HUES48 (cell line): ENCODE data around the gene LRRC61.

ENCODE experiments used
- H3K27ac ChIP-seq: one replicate; pipeline ENCODE4 v1.7.0; 2013; ENCODE audit warnings: low read depth, low read length, inconsistent platforms
- H3K27me3 ChIP-seq: 2 replicates; pipeline ENCODE4 v1.6.1; 2013; ENCODE audit warnings: mild to moderate bottlenecking, low read length; ENCODE audit not compliant: control insufficient read depth, insufficient read depth
- H3K36me3 ChIP-seq: 2 replicates; pipeline ENCODE4 v1.6.1; 2013; ENCODE audit warnings: low read length; ENCODE audit not compliant: control insufficient read depth, insufficient read depth
- H3K4me1 ChIP-seq: 2 replicates; pipeline ENCODE4 v1.6.1; 2013; ENCODE audit warnings: mild to moderate bottlenecking, low read length; ENCODE audit not compliant: control insufficient read depth, insufficient read depth
- H3K4me3 ChIP-seq: 2 replicates; pipeline ENCODE4 v1.5.1; 2013; ENCODE audit warnings: mild to moderate bottlenecking, low read depth, low read length
- H3K9ac ChIP-seq: 2 replicates; pipeline ENCODE4 v1.6.1; 2013; ENCODE audit warnings: mild to moderate bottlenecking, low read depth, low read length, moderate library complexity
- H3K9me3 ChIP-seq: 2 replicates; pipeline ENCODE4 v1.6.1; 2013; ENCODE audit warnings: low read length; ENCODE audit not compliant: control insufficient read depth, insufficient read depth

LRRC61 gene

GRCh38 chr7:150322114-150322832 is 882 bp upstream of the LRRC61 start:
- Histone ChIP-seq H3K9ac (peak overlapping the region; percentile 86), H3K4me1 (peaks cover 19% of the 10 kb centered on the region), H3K36me3 (peaks cover 23% of the 10 kb centered on the region), H3K27ac (peak overlapping the region; percentile 80), H3K4me3 (peak overlapping the region; percentile 82), H3K27me3 (no peaks in the 10 kb centered on the region), H3K9me3 (no peaks in the 10 kb centered on the region)

DNA sequence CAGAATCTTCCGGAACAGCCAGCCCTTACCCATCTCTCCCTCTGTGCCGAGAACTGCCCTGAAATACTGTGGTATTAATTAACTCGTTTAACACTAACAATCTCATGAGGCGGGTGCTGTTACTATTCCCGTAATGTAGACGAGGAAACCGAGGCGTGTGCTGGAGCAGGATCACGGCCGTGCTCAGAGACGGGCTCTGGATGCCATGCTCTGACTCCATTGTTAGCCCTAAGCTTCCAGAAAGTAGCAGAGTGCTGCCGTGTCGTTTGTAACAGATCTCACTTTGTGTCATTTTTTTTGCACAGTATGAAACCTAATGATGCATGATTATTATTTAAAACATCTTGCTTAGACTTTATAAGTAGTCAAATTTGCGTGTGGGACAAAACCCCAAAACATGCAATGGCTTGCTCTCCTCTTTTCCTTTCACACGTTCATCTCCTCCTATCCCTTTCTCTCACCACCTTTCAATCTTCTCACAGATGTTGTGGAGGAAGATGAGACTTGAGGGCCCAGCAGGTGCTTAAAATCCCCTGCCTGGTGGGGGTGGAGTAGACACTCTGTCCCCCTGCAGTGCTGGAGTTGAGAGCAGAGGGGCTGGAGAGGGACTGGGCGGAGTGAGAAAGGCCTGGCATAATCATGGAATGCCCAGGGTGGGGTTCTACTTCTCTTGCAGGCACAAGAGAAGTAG is 672 bp downstream of the LRRC61 start:
- Histone ChIP-seq H3K27ac (peak overlapping the region; percentile 80), H3K4me3 (peak overlapping the region; percentile 82), H3K27me3 (no peaks in the 10 kb centered on the region), H3K9me3 (no peaks in the 10 kb centered on the region), H3K4me1 (peaks cover 20% of the 10 kb centered on the region), H3K9ac (peak overlapping the region; percentile 86), H3K36me3 (peaks cover 38% of the 10 kb centered on the region)

GRCh38 chr7:150324373-150324961 is 1.3 kb downstream of the LRRC61 start:
- Histone ChIP-seq H3K27me3 (no peaks in the 10 kb centered on the region), H3K9ac (0 out of 2 replicates have a peak overlapping the region, but pooled peaks have one; percentile 86), H3K4me3 (peak overlapping the region; percentile 82), H3K9me3 (no peaks in the 10 kb centered on the region), H3K36me3 (peaks cover 43% of the 10 kb centered on the region), H3K27ac (peak overlapping the region; percentile 80), H3K4me1 (peaks cover 26% of the 10 kb centered on the region)

DNA sequence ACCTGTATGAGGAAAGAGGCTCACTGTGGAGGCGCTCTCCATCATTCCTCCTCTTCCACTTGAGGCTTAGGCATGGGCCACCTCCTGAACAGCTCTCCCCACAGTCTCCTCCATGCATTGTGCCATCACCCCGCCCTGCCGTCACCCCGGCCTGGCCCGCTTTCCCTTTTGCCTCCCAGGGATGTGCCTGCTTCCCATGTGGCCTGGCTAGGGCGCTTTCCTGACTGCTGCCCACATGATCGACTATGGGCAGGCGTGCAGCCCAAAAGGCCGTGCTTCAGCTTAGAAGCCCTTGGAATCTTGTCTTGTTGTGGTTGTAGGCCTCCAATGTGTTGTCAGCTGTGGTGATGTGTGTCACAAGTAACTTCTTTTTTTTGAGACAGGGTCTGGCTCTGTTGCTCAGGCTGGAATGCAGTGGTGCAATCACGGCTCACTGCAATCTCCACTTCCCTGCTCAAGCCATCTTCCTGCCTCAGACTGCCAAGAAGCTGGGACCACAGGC is 2.0 kb downstream of the LRRC61 start:
- no peaks in the 10 kb centered on the region for H3K27me3 ChIP-seq
- H3K9me3 ChIP-seq: no peaks in the 10 kb centered on the region
- H3K4me3 ChIP-seq: no peak overlapping the region
- H3K36me3 ChIP-seq: peaks cover 46% of the 10 kb centered on the region
- no peak overlapping the region for H3K27ac ChIP-seq
- H3K4me1 ChIP-seq: peaks cover 33% of the 10 kb centered on the region
- no peak overlapping the region for H3K9ac ChIP-seq

DNA sequence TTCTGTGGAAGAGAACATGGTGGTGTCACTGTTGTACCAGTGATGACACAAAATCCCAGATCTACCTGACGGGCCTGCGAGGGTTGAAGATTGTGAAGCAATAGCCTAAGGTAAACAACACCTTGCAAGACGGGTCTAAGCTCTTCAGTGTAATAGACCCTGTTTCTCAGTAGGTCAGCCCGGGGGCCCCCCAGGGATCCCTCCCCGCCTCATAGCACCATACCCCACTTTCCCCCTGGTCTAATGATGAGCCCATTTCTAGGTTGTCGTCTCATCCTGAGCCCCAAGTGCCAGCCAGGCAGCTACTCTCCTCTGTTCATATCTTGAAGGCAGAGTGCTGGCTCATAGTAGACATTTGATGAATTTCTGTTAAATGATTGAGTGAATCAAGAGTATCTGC is 2.7 kb downstream of the LRRC61 start:
- no peak overlapping the region for H3K4me3 ChIP-seq

GRCh38 chr7:150326657-150327268 is 3.6 kb downstream of the LRRC61 start:
- H3K9ac ChIP-seq: no peak overlapping the region
- peaks cover 37% of the 10 kb centered on the region for H3K4me1 ChIP-seq
- H3K9me3 ChIP-seq: no peaks in the 10 kb centered on the region
- no peak overlapping the region for H3K4me3 ChIP-seq
- H3K36me3 ChIP-seq: peaks cover 62% of the 10 kb centered on the region
- no peaks in the 10 kb centered on the region for H3K27me3 ChIP-seq
- H3K27ac ChIP-seq: no peak overlapping the region

More for the DNA sequence above, 2.7 kb downstream of the LRRC61 start:
- H3K27ac ChIP-seq: no peak overlapping the region
- peaks cover 37% of the 10 kb centered on the region for H3K4me1 ChIP-seq
- peaks cover 53% of the 10 kb centered on the region for H3K36me3 ChIP-seq
- H3K9ac ChIP-seq: no peak overlapping the region
- H3K9me3 ChIP-seq: no peaks in the 10 kb centered on the region
- H3K27me3 ChIP-seq: no peaks in the 10 kb centered on the region

- Histone ChIP-seq H3K4me3 (no peak overlapping the region), H3K9me3 (no peaks in the 10 kb centered on the region), H3K27ac (no peak overlapping the region), H3K9ac (no peak overlapping the region), H3K36me3 (peaks cover 66% of the 10 kb centered on the region), H3K27me3 (no peaks in the 10 kb centered on the region), H3K4me1 (peaks cover 36% of the 10 kb centered on the region)
These were observed 4.2 kb downstream of the LRRC61 start for GRCh38 chr7:150327308-150327707.

DNA sequence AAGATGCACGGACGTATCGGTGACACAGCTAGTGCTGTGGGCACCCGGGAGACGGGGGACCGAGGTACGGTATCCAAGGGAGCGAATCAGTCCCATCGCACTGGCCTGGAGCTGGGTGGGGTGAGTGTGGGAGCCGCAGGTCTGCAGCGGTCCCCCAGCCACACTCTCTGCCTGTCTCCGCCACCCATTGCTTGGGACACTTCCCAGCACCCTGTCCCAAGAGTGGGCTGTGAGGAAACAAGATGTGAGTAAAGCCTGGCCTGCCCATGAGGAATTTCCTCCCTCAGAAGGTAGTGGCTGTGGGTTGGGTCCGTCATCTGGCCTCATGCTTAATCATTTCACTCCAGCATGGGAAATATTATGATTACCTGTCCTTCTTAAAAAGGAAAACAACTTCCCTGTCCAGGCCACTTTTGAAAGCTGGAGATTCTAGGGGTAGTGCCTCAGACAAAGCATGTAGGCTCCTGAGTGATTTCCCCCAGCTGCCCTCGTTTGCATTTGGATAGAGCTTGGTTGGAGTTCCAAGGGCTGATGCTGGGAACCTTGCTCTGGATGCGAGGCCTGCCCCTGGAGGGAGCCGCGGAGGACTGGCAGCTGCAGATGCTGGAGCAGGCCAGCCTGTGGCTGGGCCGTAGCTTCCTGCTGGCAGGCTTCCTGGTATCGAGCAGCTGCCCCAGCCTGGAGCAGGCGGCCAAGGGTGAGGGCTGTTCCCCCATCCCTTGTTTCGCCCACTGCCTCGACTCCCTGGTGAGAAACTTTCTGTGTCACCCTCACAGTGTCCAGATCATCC is 6.4 kb downstream of the LRRC61 start:
- Histone ChIP-seq H3K9me3 (no peaks in the 10 kb centered on the region), H3K27me3 (no peaks in the 10 kb centered on the region), H3K4me1 (peaks cover 30% of the 10 kb centered on the region), H3K4me3 (no peak overlapping the region), H3K9ac (no peak overlapping the region), H3K36me3 (peaks cover 72% of the 10 kb centered on the region), H3K27ac (peak overlapping the region; percentile 91)

GRCh38 chr7:150330211-150330885 is 7.2 kb downstream of the LRRC61 start:
- peak overlapping the region; percentile 91 for H3K27ac ChIP-seq
- peaks cover 30% of the 10 kb centered on the region for H3K4me1 ChIP-seq
- no peak overlapping the region for H3K4me3 ChIP-seq
- H3K9me3 ChIP-seq: no peaks in the 10 kb centered on the region
- H3K36me3 ChIP-seq: peaks cover 68% of the 10 kb centered on the region
- no peaks in the 10 kb centered on the region for H3K27me3 ChIP-seq
- no peak overlapping the region for H3K9ac ChIP-seq
